ENCODE results near the gene PHOSPHO1.
"Not testable (repeated sequence)": the region's sequence is repeated elsewhere in the genome, so short reads cannot be mapped to it uniquely, and the experiment has no call there.

The PHOSPHO1 gene

DNA sequence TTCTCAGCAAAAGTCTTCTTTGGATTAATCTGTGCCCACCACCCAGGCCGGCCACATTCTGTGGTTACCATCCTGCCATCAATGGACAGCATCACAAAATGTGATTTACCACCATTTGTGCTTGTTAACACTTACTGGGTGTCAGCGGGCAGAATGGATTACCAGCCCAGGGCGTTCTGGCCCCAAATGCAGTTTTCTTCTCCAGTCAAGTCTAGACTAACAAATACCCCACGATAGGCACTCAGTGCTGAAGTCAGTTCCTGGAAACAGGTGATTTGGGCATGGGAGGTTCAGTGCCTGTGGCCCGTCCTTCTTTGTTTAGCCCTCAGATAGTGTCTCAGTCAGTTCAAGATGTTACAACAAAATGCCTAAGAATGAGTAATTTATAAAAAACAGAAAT lies 38.8 kb upstream of the PHOSPHO1 start:
- H3K36me3 ChIP-seq, result no peaks in the 10 kb centered on the region
- no peaks in the 10 kb centered on the region for H3K9me3 ChIP-seq
- intact Hi-C loops (cut with DNase I; ENCODE audit: low total_unique reads), result no loop called here
- no peak overlapping the region for H3K4me3 ChIP-seq
- peaks cover 0 to 11% of the 10 kb centered on the region in 2 donors for H3K27me3 ChIP-seq
- H3K4me1 ChIP-seq, result no peaks in the 10 kb centered on the region
- TF ChIP-seq CTCF (IDR thresholded peaks at IDR 0.05), result no peak
- DNase-seq, result no peak
- H3K27ac ChIP-seq, result no peak overlapping the region

DNA sequence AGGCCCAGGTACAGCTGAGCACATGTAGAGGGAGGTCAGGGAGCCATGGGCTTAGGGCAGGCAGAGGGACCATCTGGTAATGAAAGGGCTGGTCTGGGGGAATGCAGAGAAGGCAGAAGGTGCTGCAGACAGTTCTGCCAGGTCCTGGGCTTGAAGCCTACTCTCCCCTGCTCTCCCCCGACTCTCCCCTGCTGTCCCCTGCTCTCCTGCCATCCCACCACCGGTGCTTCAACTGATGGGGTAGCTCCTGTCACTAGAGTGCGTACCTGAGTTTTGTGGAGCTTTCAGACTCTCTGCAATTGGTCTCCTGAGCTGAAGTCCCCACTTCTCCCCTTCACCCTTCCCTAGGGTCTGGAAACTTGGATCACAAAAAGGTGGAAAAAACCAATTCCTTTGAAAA lies 37.3 kb upstream of the PHOSPHO1 start:
- no peak for TF ChIP-seq CTCF (IDR thresholded peaks at IDR 0.05)
- DNase-seq, result no peak
- peaks cover 0 to 11% of the 10 kb centered on the region in 2 donors for H3K27me3 ChIP-seq
- H3K4me3 ChIP-seq, result no peak overlapping the region
- intact Hi-C loops (cut with DNase I; ENCODE audit: low total_unique reads), result no loop called here
- H3K27ac ChIP-seq, result no peak overlapping the region
- H3K4me1 ChIP-seq, result no peaks in the 10 kb centered on the region
- no peaks in the 10 kb centered on the region for H3K9me3 ChIP-seq
- no peaks in the 10 kb centered on the region for H3K36me3 ChIP-seq

DNA sequence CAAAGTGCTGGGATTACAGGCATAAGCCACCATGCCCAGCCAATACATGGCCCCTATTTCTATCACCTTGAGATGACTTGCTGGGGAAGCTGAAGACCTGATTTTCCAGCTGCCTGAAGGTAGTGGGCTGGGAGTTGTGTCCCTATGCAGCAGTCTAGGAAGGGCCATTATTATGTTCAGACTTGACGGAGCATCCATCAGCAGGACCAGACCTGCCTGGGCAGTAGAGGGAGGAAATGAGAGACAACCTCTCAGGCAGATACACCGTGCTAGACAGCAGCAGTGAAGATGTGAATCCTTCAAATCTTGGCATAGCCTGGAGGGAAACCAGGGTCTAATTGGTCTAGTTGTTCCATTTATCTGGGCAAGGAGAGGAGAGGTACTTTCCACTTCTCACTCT lies 35.6 kb upstream of the PHOSPHO1 start:
- intact Hi-C loops (cut with DNase I; ENCODE audit: low total_unique reads), result no loop called here
- H3K4me3 ChIP-seq, result no peak overlapping the region
- DNase-seq, result no peak
- H3K4me1 ChIP-seq, result no peaks in the 10 kb centered on the region
- no peaks in the 10 kb centered on the region for H3K9me3 ChIP-seq
- H3K36me3 ChIP-seq, result no peaks in the 10 kb centered on the region
- no peak for TF ChIP-seq CTCF (IDR thresholded peaks at IDR 0.05)
- H3K27me3 ChIP-seq, result peaks cover 0 to 11% of the 10 kb centered on the region in 2 donors
- H3K27ac ChIP-seq, result no peak overlapping the region

DNA sequence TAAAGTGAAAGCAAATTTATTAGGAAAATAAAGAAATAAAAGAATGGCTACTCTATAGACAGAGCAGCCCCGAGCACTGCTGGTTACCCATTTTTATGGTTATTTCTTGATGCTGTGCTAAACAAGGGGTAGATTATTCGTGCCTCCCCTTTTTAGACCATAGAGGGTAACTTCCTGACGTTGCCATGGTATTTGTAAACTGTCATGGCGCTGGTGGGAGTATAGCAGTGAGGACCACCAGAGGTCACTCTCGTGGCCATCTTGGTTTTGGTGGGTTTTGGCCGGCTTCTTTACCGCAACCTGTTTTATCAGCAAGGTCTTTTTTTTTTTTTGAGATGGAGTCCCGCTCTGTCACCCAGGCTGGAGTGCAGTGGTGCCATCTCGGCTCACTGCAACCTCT lies 31.0 kb upstream of the PHOSPHO1 start:
- intact Hi-C loops (cut with DNase I; ENCODE audit: low total_unique reads); H3K9me3 ChIP-seq; H3K36me3 ChIP-seq; H3K27me3 ChIP-seq; DNase-seq; H3K4me3 ChIP-seq; H3K4me1 ChIP-seq; H3K27ac ChIP-seq: not testable (repeated sequence)

DNA sequence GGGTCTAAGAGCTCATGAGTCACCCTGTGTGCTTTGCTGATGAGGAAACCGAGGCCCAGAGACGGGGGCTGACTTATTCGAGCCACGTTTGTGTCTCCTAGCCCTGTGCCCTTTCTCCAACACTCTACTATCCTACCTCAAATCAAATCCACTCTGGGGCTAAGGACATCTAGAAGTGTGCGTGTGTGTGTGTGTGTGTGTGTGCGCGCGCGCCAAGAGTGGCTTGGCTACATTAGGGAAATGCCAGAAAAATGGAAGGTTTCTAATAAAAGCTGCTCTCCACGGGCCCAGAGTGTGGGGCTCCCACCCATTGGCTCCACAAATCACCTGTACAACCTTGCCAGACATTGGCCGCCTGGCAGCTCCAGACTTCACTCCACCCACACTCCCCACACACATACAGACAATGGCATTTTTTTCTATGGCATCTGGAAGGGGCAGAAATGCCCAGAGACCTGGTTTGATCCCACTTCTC lies 30.3 kb upstream of the PHOSPHO1 start:
- DNase-seq, result peak in 1 of 2 donors; percentile 71
- peak overlapping the region; percentile 69 to 84 for H3K27ac ChIP-seq
- H3K4me1 ChIP-seq, result peaks cover 0 to 9% (median 4%) of the 10 kb centered on the region in 4 donors
- H3K9me3 ChIP-seq, result no peaks in the 10 kb centered on the region
- peak overlapping the region; percentile 56 to 77 for H3K4me3 ChIP-seq
- intact Hi-C loops (cut with DNase I; ENCODE audit: low total_unique reads), result no loop called here
- no peaks in the 10 kb centered on the region for H3K36me3 ChIP-seq
- no peak for TF ChIP-seq CTCF (IDR thresholded peaks at IDR 0.05)
- H3K27me3 ChIP-seq, result no peaks in the 10 kb centered on the region

DNA sequence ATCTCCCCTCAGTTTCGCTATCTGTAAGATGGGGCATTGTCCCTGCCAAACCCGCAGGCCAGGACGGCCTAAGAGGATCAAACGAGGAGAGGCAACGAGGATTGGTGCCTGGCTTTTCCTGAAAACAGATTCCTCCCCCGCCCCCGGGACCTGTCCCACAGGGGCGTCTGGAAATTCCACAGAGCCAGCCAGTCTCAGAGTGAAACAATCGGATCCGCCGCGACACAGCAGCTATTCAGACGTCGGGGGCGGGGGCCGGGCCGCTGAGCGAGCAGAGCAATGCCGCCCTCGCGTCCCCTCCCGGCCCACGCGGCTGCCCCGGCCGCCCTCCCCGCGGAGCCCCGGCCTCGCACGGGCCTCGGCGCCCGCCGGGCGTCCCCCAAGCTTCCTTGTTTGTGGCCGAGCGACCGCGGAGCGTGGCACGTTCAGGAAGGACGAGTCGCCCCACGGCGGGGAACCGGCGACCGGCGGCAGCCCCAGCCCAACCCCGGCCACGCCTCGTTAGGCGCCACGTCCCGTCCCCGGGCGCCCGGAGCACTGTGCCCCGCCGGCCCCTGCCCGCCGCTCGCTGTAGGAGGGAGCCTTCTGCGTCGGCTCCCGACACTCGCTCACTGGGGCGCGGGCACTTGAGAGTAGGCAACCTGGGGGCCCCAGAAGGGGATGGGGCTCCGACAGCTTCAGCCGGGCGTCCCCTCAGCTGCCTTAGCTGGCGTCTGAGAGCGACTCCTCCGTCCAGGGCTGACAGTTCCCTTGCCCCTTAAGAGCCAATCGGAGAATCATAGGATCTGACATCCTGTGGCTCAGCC lies 29.6 kb upstream of the PHOSPHO1 start:
- H3K4me3 ChIP-seq, result peak overlapping the region; percentile 56 to 77
- H3K27ac ChIP-seq, result peak overlapping the region; percentile 69 to 84
- intact Hi-C loops (cut with DNase I; ENCODE audit: low total_unique reads), result no loop called here
- peaks cover 0 to 9% (median 4%) of the 10 kb centered on the region in 4 donors for H3K4me1 ChIP-seq
- peak; percentile 53 to 73 for DNase-seq
- no peaks in the 10 kb centered on the region for H3K36me3 ChIP-seq
- no peaks in the 10 kb centered on the region for H3K27me3 ChIP-seq
- no peaks in the 10 kb centered on the region for H3K9me3 ChIP-seq
- no peak for TF ChIP-seq CTCF (IDR thresholded peaks at IDR 0.05)
